ENCODE results near the gene STUB1. TPM values are rescaled to one million over a fixed set of nuclear protein-coding genes. Genes with fewer than 3 reads are reported as not detected.

Gene STUB1
- total RNA-seq, 1 donor from 2014 or later: 49.1 TPM

DNA sequence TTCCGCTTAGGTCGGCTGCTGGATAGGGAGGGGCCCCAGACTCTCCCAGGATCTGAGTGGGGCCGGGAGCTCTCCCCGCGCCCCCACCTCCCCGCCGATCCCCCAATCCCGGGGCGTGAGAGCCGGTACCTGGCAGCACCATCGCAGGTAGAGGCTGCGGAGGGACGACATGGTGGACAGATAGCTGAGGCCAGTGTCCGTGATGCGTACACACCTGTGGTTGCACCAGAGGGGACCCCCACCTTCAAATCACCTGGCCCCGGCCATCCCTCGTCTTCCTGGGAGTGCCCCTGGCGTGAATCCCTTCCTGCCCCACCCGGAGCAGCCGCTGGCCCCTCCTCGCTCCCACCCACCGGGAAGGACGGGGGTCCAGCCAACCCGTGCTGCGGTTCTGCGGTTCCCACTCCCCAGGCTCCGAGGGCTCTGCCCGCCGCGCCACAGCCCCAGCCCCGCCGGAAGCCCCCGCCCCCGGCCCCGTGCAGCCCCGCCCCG lies 14.7 kb downstream of the STUB1 start:
- DNase-seq: no peak

- DNase-seq: no peak
These were observed 15.3 kb downstream of the STUB1 start for GRCh38 chr16:695355-696089.

- DNase-seq: no peak
These were observed 18.9 kb downstream of the STUB1 start for GRCh38 chr16:698911-699671.

DNA sequence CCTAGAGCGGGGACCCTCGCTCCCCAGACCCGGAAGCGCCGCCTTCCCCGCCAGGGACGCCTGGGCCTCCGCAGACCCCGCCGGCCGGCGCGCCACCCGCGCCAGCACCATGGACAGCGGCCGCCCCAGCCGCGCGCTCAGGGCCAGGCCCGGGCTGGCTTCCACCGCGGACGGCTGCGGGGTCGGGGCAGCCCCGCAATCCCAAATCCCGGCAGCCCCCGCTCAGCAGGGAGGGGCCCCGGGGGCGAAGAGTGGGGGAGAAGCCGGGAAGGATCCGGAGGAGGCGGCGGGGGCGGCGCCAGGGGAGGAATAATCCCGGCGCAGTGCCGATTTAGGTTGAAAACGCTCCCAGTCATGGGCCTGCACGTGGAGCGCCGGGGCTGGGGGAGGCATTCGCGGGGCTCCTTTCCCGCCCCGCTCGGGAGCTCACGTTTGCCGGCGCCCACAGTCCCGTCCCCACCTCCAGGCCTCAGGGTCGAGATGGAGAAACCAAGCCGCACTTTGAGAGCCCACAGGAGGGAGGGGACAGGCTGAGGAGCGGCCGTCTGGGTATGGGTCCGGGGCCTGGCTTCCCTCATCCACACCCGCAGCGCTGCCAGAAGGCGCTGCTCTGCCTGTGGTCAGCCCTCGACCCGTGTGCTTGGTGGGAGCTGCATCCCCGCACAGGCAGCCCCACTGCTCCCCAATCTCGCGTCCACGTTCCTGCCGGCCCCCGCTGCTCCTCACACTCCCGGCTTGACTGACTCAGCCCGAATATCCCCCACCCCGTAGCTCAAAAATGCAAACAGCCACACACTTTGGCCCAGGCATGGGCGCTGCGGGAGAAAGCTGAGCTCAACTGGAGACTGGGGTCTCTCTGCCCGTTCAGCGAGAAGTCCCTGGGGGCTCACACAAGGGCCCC lies 20.7 kb downstream of the STUB1 start:
- DNase-seq: no peak

DNA sequence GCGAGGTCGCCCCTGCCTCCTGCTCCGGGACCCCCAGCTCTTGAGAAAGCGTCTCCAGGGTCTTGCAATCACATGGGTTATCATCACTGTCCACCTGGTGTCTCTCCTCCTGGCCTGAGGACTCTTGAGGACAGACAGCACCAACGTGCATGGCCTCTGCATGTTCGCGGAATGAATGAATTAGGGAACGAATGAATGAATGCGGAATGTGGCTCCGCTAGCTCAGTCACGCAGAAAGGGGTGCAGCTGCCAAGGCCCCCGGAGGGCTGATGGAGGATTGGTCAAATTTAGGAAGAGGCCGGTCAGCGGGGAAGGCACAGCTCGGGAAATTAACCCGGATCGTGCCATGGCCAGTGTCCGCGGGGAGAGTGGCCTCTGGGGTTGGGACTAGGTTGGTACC lies 22.1 kb downstream of the STUB1 start:
- no peak for DNase-seq

GRCh38 chr16:703406-703805 lies 23.2 kb downstream of the STUB1 start:
- no peak for DNase-seq

- no peak for DNase-seq
These were observed 23.8 kb downstream of the STUB1 start for GRCh38 chr16:704047-704446.

GRCh38 chr16:704552-705380 lies 24.6 kb downstream of the STUB1 start:
- DNase-seq: no peak

GRCh38 chr16:705431-706188 lies 25.4 kb downstream of the STUB1 start, which contains the start of gene FBXL16:
Gene FBXL16, minus strand, starts transcription at chr16:705801. Its CDS starts 8,396 bp downstream, at chr16:697405.
- no peak for DNase-seq

DNA sequence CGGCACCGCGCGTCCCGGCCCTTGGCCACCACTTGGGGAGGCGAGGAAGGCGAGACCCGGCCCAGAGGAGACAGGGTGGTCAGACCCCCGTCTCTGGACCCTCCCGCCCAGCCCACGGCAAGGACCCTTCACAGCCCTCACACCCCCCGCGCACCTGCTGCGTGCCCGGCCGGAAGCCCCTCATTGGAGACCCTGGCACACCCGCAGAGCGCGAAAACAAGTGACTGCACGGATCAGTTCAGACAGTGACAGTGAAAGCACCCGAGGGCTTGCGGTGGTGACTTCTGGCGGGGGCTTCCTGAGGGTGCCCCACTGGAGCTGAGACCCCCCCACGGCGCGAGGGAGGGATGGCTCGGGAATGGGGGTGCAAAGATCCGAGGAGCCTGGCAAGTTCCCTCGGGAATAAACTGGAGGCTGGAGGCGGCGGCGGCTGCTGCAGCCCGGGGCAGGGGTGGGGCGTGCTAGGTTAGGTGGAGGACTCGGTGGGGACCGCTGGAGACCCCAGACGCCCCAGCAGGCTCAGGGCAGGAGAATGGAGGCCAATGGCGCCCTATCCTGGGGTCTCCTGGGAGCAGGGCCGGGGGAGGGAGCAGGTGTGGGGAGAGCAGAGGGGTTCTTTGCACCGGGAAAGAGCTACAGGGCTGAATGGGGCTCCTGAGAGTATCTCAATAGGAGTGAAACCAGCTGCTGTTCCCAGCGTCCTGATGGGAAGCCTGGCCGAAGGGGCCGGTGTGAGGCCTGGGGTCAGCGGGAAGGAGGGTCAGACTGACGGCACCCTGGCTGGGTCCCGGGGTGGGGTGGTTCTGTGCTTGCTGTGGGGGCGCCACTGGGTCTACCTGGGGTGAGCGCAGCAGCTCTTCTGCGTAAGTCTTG lies 26.2 kb downstream of the STUB1 start:
- no peak for DNase-seq

GRCh38 chr16:707062-707538 lies 26.9 kb downstream of the STUB1 start:
- no peak for DNase-seq

DNA sequence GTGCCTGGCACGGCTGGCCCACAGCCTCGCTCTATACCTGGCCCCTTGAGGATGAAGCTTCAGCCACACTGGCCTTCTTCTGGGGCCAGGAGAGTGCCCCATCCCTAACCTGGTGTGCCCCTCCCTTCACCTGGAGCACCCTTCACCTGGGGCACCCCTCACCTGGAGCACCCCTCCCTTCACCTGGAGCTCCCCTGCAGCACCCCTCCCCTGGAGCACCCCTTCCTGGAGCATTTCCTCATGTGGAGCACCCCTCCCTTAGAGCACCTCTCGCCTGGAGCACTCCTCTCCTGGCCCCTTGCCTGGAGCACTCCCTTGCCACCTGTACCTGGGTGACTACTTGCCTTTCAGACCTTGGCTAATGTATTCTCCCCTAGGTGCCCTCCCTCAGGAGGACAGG lies 27.8 kb downstream of the STUB1 start:
- no peak for DNase-seq

DNA sequence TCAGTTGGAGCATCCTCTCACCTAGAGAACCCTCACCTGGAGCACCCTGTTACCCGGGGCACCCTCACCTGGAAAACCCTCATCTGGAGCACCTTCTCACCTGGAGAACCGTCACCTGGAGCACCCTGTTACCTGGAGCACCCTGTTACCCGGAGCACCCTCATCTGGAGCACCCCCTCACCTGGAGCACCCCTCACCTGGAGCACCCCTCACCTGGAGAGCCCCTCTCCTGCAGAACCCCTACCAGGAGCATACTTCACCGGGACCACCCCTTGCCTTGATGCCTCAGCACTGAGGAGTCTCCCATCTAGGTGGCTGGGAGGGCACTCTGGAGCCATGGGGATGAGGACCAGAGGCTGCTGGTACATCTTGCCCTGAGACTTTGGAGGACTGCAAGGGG lies 28.7 kb downstream of the STUB1 start:
- no peak for DNase-seq

DNA sequence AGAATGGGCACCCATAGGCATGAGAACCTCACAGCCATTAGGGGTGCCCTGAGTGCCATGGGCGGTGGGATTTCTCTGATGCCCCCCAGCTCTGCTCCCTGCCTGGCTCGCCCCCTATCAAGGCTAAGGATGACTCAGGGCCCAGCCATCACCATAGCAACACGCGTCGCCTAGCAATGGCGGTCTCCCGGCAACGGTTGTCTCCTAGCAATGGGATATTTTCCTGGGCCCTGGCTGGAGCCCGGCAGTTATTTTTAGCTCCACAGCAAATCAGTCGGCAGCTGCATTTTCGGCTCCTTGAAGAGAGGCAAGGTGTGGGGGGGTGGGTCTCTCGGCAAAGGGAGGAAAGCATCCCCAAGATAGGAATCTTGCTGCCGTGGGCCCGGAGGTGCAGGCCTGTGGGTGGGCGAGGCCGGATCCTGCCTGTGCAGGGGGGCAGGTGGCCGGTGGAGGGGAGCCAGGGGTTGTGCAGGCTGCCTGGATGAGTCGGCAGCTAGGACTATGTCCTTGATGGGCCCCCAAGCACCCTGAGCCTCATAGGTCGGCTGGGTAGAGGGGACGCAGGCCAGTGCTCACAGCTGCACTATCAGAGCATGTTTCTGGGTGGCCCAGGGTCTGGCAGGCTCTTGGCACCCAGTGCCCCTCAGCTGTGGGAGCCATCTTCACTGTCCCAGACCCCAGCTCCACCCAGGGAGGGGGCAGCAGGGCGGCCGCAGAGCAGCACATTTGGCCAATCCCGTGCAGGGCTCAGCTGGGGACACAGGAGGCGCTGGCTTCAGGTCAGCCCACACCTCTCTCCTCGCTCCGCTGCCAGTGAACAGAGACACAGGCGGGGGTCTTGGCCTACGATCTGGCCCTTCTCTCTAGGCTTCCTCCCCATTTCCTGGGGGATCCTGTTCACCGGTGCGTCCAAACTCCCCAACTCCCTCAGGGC lies 29.6 kb downstream of the STUB1 start:
- peak; percentile 15 for DNase-seq

DNA sequence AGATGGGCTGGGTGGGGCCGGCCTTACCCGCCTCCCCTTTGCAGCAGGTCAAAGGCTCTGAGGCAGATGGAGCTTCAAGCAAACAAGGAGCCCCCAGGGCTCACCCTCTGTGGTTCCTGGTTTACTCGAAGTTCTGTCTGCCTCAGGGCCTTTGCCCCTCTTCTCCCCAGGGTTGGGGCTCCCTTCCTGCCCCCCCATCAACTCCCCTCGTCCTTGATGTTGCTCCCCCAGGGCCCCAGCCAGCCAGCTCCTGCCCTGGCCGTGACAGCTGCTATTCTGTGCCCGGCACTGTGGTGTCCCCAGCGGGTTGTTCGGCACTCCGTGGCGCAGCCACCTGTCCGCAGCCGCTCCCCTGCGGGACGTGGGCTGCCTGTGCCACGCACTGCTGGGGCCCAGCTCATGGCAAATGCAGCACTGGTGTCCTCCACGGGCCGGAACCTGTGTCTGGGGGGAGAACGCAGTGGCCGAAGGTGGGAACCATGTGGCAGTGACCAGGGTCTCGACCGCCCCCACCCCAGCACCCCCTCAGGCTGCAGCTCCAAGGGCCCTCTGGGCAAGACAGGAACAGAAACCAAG lies 30.4 kb downstream of the STUB1 start:
- DNase-seq: no peak

GRCh38 chr16:711084-711483 lies 30.9 kb downstream of the STUB1 start:
- DNase-seq: no peak

- DNase-seq: peak; percentile 14
These were observed 31.5 kb downstream of the STUB1 start for GRCh38 chr16:711548-712320.
